HEK293 (cell line): ENCODE data around the gene FANCC.

Source experiments
- CTCF ChIA-PET: fragments of 350-600 bp; formaldehyde crosslinking; extraction: SDS; loops from one replicate; lab custom pipeline; 2021; ENCODE audit warnings: antibody characterized with exemption; lab: Yijun Ruan, JAX
- POLR2A ChIA-PET: fragments of 300-600 bp; formaldehyde crosslinking; extraction: SDS; loops from one replicate; lab custom pipeline; 2020; ENCODE audit warnings: antibody characterized with exemption, inconsistent platforms; lab: Yijun Ruan, JAX
- H3K27ac ChIP-seq: fragments of 200-500 bp; sonication (Bioruptor generic); 2 replicates; pipeline ENCODE4 v1.5.1; 2014; ENCODE audit warnings: low read depth, low read length, control low read depth, inconsistent platforms; ENCODE audit errors: extremely low read depth
- H3K36me3 ChIP-seq, 2 experiments: fragments of 200-500 bp in 1 of 2; sonication (Bioruptor generic) in 1 of 2; 1 replicate in 1 of 2; 2 replicates in 1 of 2; pipeline ENCODE4 v1.5.1; 2014 to 2017; ENCODE audit warnings: inconsistent platforms in 2 of 2, low read length in 2 of 2; ENCODE audit not compliant: control insufficient read depth in 2 of 2, insufficient read depth in 1 of 2
- H3K4me1 ChIP-seq: fragments of 200-500 bp; sonication (Bioruptor generic); 2 replicates; pipeline ENCODE4 v1.5.1; 2014; ENCODE audit warnings: mild to moderate bottlenecking, low read length, inconsistent platforms; ENCODE audit not compliant: control insufficient read depth, insufficient read depth
- H3K4me3 ChIP-seq: 2 replicates; pipeline ENCODE4 v1.5.1; 2011; ENCODE audit warnings: low read depth, mild to moderate bottlenecking, control low read depth, low read length, moderate library complexity
- H3K9me3 ChIP-seq: fragments of 200-500 bp; sonication (Bioruptor generic); 2 replicates; pipeline ENCODE4 v1.5.1; 2014; ENCODE audit warnings: low read depth, low read length, inconsistent platforms; ENCODE audit not compliant: control insufficient read depth, insufficient read depth
- ATF2 ChIP-seq: fragments of 450-650 bp; formaldehyde crosslinking; IDR thresholded peaks from 2 replicates; pipeline ENCODE4 v1.5.1; 2016; ENCODE audit warnings: missing biosample characterization, missing genetic modification characterization, low read depth
- PRDM2 ChIP-seq: fragments of 450-650 bp; formaldehyde crosslinking; IDR thresholded peaks from 2 replicates; pipeline ENCODE4 v1.5.1; 2016; ENCODE audit warnings: missing biosample characterization, missing genetic modification characterization, borderline replicate concordance
- ZFP69B ChIP-seq: fragments of 450-650 bp; formaldehyde crosslinking; IDR thresholded peaks from 2 replicates; pipeline ENCODE4 v1.5.1; 2016; ENCODE audit warnings: missing biosample characterization, missing genetic modification characterization
- ZNF121 ChIP-seq: fragments of 450-650 bp; formaldehyde crosslinking; IDR thresholded peaks from 2 replicates; pipeline ENCODE4 v1.5.1; 2016; ENCODE audit warnings: missing biosample characterization, missing genetic modification characterization
- ZNF133 ChIP-seq: fragments of 450-650 bp; formaldehyde crosslinking; IDR thresholded peaks from 2 replicates; pipeline ENCODE4 v1.5.1; 2016; ENCODE audit warnings: missing biosample characterization, missing genetic modification characterization
- ZNF148 ChIP-seq: fragments of 450-650 bp; formaldehyde crosslinking; IDR thresholded peaks from 2 replicates; pipeline ENCODE4 v1.5.0; 2017; ENCODE audit warnings: missing biosample characterization, missing genetic modification characterization, borderline replicate concordance
- ZNF350 ChIP-seq: fragments of 450-650 bp; formaldehyde crosslinking; IDR thresholded peaks from 2 replicates; pipeline ENCODE4 v1.5.0; 2017; ENCODE audit warnings: missing biosample characterization, mild to moderate bottlenecking, missing genetic modification characterization
- ZNF37A ChIP-seq: fragments of 450-650 bp; IDR thresholded peaks from 2 replicates; pipeline ENCODE4 v1.5.1; 2018; ENCODE audit warnings: missing biosample characterization, missing genetic modification characterization
- ZNF416 ChIP-seq: fragments of 450-650 bp; formaldehyde crosslinking; IDR thresholded peaks from 2 replicates; pipeline ENCODE4 v1.5.1; 2016; ENCODE audit warnings: missing biosample characterization, missing genetic modification characterization
- ZNF473 ChIP-seq: fragments of 450-650 bp; formaldehyde crosslinking; IDR thresholded peaks from 2 replicates; pipeline ENCODE4 v1.5.1; 2017; ENCODE audit warnings: missing biosample characterization, missing genetic modification characterization
- ZNF521 ChIP-seq: fragments of 450-650 bp; formaldehyde crosslinking; IDR thresholded peaks from 2 replicates; pipeline ENCODE4 v1.5.1; 2017; ENCODE audit warnings: missing biosample characterization, mild to moderate bottlenecking, missing genetic modification characterization
- ZNF544 ChIP-seq: fragments of 450-650 bp; formaldehyde crosslinking; IDR thresholded peaks from 2 replicates; pipeline ENCODE4 v1.5.0; 2017; ENCODE audit warnings: missing biosample characterization, missing genetic modification characterization
- ZNF555 ChIP-seq: fragments of 450-650 bp; formaldehyde crosslinking; conservative IDR thresholded peaks from 2 replicates; pipeline ENCODE4 v1.5.1; 2017; ENCODE audit warnings: missing biosample characterization, mild to moderate bottlenecking, missing genetic modification characterization, inconsistent platforms
- ZNF558 ChIP-seq: fragments of 450-650 bp; formaldehyde crosslinking; IDR thresholded peaks from 2 replicates; pipeline ENCODE4 v1.5.1; 2016; ENCODE audit warnings: missing biosample characterization, missing genetic modification characterization
- ZNF830 ChIP-seq: fragments of 450-650 bp; IDR thresholded peaks from 2 replicates; pipeline ENCODE4 v1.5.0; 2018; ENCODE audit warnings: missing biosample characterization, missing genetic modification characterization, low read depth, mild to moderate bottlenecking, moderate library complexity

FANCC gene

GRCh38 chr9:95343725-95344287 lies 26.3 kb upstream of the FANCC start (continued):
- TF ChIP-seq ZNF350 (tag by site-specific recombination) (no peak), ZNF416 (tag by site-specific recombination) (no peak), ZNF133 (no peak), ZNF37A (tag by site-specific recombination) (no peak)

- Histone ChIP-seq H3K4me1 (no peaks in the 10 kb centered on the region), H3K4me3 (no peak overlapping the region), H3K27ac (no peak overlapping the region), H3K36me3 (no peaks in the 10 kb centered on the region), H3K9me3 (no peaks in the 10 kb centered on the region)
- CTCF ChIA-PET, result interaction anchor here (0.7 kb wide), 2 partner anchors 11 to 190 kb away, joined by 3 to 5 read pairs; no protein-coding TSS in a partner anchor
- POLR2A ChIA-PET, result no interaction called here
- TF ChIP-seq ZNF121 (no peak), ZNF148 (no peak), ZNF830 (tag by site-specific recombination) (no peak), ZNF555 (tag by site-specific recombination) (no peak)
These were observed 25.1 kb upstream of the FANCC start for GRCh38 chr9:95342571-95342970.

- ChIA-PET CTCF (interaction anchor here (0.6 to 1.0 kb wide), 6 partner anchors 11 to 191 kb away, joined by 3 to 4 read pairs (median 3); no protein-coding TSS in a partner anchor), POLR2A (no interaction called here)
- Histone ChIP-seq H3K4me1 (no peaks in the 10 kb centered on the region), H3K36me3 (no peaks in the 10 kb centered on the region), H3K27ac (no peak overlapping the region), H3K4me3 (no peak overlapping the region), H3K9me3 (no peaks in the 10 kb centered on the region)
- TF ChIP-seq ZNF544, result no peak
- no peak for TF ChIP-seq PRDM2 (tag by site-specific recombination)
- no peak for TF ChIP-seq ZNF521 (tag by site-specific recombination)
- no peak for TF ChIP-seq ZNF473 (tag by site-specific recombination)
- TF ChIP-seq ZFP69B (tag by site-specific recombination), result no peak
- TF ChIP-seq ATF2, result no peak
- TF ChIP-seq ZNF558 (tag by site-specific recombination), result no peak
These were observed 23.9 kb upstream of the FANCC start for GRCh38 chr9:95341293-95341962.
